HG03025 (cell line): ENCODE data around the gene LOXL4.
"Not testable (repeated sequence)": the region's sequence is repeated elsewhere in the genome, so short reads cannot be mapped to it uniquely, and the experiment has no call there.

Experiments
- ATAC-seq: cut with Tn5 transposase; IDR thresholded peaks from one replicate; pipeline ENCODE4 v1.9.1; 2021; ENCODE audit warnings: mild to moderate bottlenecking, moderate library complexity; ENCODE audit not compliant: unreplicated experiment, low FRiP score

LOXL4 gene

DNA sequence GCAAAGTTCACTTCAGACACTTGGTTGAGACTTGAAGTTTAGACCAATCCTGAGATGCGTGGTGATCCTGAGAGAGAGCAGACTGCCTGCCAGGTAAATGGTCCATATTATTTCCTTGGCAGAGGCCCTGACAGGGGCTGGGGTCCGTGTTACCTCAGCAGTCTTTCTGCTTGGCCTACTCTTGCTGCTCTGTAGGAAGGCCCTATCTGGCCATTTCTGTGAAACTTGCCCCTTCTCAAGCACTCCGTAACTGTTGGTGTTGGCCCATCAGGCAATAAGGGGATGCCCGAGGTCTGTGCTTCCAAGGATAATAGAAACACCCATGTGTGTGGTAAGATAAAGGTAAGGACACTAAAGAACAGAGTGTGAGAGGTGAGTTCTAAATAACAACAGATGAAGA is 20.0 kb downstream of the LOXL4 start:
- ATAC-seq, result no peak

DNA sequence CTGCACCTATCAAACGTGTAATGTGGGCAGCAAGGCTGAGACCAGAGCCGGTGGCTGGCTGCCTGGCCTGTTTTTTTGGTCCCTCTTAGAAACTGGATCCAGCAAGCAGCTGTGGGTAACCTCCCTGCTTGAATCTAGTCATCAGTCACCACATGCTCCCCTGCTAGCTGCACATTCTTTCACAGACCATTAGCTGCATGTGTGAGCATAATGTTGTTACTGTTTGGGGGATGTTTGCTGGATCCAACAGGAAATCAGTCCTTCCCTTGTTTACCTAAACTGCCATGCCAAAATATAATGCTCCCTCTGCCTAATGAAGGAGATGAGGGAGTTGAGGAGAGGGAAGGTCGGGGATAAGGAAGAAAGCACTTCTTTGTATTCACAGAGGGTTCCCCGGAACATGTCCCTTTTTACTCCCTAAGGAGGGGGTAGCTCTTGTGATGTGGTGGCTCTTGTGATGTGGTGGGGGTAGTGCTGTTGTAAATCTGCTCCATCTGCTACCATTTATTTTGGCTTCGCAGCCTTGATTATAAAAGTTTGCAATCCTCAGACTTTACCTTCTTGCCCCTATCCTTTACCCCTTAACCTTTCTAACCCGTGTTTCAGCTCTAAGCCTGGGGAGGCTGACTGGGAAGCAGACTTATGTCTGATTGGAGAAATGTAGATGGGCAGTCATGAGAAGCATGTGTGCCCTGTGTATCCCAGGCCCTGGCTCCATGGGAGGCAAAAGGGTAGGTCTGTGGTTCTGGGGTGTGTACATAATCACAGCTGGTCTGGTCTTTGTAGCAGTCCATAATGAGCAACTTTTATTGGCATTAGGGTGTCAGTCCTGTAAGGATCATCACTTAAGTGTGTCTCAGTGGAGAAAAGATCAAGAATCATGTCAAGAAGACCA is 20.8 kb downstream of the LOXL4 start:
- ATAC-seq, result no peak

DNA sequence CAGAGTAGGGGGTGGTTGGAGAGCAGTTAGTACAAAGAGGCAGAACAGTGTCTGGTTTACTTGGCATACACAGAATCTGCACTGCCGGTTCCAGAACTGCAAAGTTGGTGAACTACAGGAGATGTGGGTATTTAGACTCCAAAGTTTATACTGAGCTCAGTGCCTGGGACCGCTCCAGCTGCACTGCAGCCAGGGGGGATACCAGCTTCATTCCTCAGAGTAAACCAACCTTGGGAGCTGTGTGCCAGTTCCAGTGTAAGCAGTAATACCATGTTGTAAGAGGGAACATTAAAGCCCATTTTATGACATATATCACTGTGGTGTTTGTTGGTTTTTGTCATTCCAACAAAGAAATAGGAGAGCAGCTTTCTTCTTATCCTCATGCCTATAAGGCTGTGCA is 23.4 kb downstream of the LOXL4 start:
- no peak for ATAC-seq

DNA sequence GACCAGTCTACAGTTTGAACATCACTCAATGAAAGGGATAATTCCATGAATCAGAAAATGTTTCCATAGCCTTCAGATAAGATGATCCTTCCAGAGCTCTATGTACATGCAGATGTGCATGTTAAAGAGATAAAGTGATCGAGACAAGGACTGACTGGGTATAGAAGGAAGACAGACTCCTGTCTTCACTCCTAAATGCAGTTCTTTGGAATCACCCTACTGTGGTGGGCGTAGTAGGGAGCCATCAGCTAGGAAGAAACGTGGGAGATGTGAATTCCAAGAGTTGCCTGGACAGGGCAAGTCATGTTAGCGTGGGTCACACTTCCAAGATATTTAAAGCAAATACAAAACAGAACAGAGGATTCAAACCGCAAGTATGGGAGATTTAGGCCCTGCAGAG is 23.9 kb downstream of the LOXL4 start:
- ATAC-seq, result no peak

DNA sequence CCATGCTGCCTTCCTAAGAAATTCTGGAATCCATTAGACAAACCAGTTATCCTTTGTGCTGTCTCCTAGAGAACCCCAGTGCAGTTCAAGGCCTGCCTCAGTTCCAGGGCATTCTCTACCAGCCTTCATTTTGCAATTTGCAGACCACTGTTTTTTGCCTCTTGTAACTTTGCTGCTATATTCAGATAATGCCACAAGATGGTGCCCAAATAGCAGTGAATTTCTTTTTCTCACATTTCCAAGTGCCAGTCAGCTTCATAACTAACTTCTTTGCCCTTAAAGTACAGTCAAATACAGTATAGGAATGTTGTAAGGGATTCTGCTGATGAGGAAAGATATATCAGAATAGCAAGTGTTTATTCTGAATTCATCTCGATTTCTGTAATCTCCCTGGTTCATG is 25.2 kb downstream of the LOXL4 start:
- no peak for ATAC-seq

DNA sequence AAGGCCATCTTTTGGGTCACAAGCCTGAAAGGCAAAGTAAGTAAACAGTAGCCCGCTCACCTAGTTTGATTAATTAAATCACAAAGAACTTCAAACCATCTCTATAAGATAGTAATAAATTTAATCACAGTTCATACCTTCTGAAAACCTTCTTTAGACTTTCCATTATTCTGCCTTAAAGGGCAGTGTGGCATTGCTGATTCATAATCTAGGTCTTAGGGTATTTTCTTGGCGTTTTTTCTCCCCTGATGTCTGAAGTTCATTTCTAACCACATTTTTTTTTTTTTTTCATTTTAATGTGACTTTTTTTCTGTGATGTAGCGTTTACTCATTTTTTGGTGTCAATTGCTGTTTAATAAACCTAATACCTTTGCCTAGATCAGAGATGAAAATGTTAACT is 27.5 kb downstream of the LOXL4 start:
- ATAC-seq, result no peak

DNA sequence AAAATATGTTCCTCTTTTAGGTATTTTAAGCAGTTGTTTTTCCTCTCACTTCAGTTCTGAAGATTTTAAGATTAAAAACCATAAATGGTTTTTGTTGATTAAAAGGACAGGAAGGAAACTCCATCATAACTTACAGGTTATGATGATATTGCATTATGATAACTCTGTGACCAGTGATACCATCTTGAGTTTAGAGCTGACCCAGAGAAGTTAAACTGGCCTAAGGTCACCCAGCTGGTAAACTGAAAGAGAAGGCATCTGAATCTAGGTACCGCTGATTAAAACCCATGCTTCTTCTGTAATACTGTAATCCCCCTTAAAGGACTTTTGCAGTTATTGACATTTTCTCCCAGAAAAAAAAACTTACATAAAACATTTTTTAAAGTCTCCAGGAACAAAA is 29.6 kb downstream of the LOXL4 start:
- ATAC-seq, result no peak

DNA sequence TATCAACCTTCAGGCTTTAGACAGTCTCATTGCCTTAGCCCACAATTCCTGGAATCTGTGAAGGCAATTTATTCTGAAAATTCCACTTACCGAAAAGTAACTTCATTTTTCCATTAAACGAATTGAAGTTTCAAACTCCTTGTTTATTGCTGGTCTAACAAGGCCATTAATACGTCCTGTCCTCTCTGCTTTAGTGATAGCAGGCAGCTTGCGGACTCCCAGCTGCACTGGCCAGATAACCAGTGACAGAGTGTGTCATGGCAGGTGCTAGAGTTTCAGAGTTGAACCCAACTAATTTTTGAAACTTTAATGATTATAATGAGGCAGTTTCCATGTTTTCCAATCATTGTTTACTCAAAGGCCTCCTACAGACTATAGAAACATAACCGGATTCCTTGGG is 31.1 kb downstream of the LOXL4 start:
- no peak for ATAC-seq

DNA sequence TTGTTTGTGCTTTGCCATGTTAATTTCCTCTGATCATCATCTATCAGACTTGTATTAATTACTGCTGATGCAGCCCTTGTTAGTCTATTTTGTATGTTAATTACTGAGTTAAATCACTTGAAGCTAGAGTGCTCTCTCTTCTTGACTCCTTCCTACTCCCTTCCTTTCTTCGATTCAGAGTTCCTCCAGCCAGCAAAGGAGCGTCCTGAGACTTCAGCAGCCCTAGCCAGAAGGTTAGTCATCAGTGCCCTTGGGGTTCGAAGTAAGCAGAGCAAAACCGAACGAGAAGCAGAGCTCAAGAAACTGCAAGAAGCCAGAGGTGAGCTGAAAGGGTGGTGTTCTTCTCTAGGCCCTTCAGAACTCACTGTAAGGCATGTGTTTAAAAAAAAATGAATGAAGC is 32.1 kb downstream of the LOXL4 start:
- no peak for ATAC-seq

DNA sequence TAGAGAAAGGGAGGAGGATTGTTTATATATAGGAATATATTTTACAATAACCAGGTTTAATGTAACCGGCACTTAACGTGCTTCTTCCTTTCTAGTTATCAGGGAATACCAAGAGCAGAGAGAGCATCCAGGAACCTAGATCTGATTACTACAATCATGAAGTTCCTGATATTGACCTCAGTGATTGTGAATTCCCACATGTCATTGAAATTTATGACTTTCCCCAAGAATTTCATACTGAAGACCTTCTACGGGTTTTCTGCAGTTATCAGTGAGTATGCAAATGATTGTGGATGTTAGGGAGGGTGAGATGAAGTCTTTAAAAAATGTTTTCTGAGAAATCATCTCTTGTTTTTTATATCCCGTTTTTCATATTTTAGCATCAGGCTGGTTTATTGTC is 36.6 kb downstream of the LOXL4 start:
- no peak for ATAC-seq

DNA sequence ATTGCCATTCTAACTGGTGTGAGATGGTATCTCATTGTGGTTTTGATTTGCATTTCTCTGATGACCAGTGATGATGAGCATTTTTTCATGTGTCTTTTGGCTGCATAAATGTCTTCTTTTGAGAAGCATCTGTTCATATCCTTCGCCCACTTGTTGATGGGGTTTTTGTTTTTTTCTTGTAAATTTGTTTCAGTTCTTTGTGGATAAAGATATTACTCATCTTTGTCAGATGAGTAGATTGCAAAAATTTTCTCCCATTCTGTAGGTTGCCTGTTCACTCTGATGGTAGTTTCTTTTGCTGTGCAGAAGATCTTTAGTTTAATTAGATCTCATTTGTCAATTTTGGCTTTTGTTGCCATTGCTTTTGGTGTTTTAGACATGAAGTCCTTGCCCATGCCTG is 39.7 kb downstream of the LOXL4 start:
- ATAC-seq, result not testable (repeated sequence)

DNA sequence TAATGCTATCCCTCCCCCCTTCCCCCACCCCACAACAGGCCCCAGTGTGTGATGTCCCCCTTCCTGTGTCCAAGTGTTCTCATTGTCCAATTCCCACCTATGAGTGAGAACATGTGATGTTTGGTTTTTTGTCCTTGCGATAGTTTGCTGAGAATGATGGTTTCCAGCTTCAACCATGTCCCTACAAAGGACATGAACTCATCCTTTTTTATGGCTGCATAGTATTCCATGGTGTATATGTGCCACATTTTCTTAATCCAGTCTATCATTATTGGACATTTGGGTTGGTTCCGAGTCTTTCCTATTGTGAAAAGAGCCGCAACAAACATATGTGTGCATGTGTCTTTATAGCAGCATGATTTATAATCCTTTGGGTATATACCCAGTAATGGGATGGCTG is 40.3 kb downstream of the LOXL4 start:
- ATAC-seq, result not testable (repeated sequence)

DNA sequence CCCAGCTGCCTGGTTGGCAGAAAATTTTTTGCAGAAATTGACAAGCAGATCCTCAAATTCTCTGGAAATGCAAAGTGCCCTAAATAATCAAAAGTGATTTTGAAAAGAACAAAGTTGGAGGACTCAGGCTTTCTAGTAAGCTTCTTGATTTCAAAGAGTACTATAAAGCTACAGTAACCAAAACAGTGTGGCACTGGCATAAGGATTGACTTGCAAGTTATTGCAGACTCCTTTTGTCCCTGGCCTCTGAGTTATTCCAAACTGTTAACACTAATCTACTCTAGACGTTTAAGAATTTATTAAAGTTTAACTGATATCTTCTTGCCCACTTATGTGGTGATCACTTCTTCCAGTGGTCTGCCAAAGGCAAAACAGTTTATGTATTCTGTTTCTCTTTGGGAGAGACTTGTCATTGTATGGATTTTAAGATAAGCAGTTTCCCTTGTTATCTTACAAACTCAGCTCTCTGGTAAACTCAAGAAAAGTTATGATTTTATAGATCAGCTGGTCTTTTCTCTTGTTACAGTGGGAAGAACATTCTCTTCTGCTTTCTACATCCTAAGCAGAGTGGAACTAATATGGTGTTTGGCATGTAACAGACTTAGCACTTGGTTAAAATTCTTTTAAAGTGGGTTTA is 41.4 kb downstream of the LOXL4 start:
- ATAC-seq, result no peak

DNA sequence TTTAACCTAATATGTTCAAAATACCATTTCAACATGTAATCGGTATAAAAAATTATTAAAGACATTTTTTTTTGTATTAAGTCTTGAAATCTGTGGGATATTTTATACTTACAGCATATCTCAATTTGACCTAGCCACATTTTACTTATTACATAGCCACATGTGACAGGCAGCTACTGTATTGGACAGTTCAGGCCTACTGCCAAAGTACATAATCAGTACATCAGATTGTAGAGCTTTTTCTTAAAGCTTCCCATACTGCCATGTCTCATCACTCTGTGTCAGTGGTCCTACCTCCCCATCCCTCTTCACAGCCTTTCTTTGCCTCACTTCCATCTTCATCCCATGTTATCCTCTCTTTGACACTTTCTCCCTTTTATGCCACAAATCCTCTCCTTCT is 43.0 kb downstream of the LOXL4 start:
- ATAC-seq, result no peak

DNA sequence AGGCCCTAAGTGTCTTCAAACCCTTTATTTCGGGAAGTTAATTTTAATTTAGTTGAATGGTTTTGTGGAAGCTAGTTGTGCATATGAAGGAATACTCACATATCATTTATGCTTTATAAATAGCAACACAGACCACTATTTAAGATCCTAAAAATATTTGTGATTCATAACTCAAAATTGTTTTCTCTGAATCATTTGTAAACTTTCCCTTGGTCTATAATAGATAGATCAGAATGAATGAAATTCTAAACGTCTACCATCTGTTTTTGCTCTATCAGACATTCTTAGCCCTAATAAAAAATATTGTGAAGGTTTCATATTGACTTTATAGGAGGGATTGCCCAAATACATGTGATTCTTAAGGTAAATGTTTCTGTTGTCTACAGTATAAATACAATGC is 43.5 kb downstream of the LOXL4 start:
- ATAC-seq, result no peak

DNA sequence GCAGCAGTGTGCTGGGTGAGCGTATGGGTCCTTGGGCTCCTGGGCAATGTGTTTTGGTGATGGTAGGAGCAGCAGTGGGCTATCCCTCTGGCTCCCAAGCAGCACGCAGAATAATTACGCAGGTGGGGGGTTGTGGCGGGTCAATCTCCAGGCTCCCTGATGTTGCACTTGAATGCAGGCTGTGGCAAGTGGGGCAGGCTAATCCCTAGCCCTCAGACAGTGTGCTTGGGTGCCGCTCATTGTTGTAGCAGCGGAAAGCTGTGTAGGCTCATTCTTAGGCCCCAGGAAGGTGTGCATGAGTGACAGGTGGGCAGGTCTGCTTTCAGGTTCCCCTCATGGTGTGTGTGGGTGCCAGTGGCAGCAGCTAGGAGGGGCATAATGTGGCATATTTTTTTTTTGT is 44.1 kb downstream of the LOXL4 start:
- no peak for ATAC-seq

DNA sequence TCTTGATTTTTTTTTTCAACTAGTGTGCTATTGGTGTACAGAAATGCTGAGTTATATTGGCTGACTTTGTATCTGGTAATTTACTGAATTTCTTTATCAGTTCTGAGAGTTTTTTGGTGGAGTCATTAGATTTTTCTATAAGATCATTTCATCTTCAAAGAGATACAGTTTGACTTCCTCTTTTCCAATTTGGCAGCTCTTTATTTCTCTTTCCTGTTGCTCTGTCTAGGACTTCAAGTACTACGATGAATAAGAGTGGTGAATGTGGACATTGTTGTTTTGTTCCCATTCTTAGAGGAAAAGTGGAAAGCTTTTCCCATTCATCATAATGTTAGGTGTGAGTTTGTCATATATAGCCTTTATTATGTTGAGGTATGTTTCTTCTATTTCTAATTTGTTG is 50.2 kb downstream of the LOXL4 start:
- no peak for ATAC-seq

DNA sequence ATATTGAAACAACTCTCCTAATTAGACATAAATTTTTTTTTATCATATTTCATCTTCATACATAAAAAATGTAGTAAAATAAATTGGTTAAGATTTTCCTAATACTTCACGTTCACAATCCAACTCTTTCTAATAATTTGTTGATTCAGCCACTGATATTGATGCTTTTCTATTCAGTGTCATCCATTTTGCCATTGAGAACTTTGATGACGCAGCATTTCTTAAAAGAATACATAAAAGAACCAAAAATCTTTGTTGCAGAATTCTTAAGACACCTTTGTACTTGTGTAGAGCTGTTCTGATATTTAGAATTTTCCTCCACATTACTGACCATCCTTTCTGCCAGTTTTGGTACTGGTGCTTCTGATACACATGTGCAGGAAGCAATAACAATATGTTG is 52.6 kb downstream of the LOXL4 start:
- ATAC-seq, result no peak

DNA sequence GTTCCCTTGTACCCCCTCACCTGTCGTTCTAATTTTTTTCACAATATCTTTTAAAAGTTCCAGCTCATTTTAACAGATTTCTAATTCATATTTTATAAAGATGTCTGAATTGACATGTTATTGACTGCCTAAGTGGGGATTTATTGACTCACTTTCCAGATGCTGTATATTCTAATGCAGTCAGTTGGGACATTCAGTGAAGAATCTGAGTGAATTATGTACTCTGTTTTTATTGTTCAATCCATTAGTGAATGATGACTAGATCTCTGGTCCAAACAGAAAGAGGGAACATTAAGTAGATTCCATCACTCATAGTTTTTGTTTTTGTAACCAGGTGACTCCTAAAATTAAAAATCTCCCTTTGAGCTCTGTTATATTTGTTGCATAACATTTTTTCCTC is 54.3 kb downstream of the LOXL4 start:
- ATAC-seq, result no peak

DNA sequence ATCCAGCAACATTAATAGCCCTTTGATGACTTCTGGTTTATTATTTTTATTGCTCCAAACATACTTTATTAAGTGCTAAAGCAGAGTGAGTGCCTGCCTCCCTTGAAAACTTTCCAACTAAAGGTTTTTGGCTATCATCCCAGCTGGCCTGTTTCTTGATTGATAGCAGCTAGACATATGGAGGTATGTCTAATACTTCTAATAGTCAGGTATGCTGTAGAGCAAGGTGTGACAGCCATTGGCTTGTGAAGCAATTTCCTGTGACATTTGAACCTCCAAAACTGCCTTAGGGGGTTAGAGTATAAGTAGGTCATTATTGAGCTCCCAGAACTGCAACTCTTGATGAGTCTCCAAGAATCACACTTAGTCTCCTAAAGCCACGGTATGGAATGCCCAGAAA is 55.8 kb downstream of the LOXL4 start:
- ATAC-seq, result no peak

DNA sequence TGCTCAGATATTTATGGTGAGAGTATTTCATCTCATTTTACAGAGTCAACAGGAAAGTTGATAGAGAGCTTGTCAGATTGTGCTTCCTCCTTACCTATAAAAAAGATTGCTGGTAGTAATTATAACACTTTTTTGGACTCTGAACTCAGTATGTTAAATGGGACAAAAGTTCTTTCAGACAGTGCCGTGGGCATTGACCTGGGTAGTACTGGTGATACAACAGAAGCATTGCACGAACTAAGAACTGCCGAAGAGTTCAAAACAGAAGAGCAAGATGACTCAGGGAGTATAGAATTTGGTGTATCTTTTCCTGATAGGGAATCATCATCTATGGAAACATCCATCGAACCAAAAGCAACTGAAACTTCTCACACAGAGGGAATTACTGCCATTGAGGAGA is 58.6 kb downstream of the LOXL4 start:
- ATAC-seq, result no peak

DNA sequence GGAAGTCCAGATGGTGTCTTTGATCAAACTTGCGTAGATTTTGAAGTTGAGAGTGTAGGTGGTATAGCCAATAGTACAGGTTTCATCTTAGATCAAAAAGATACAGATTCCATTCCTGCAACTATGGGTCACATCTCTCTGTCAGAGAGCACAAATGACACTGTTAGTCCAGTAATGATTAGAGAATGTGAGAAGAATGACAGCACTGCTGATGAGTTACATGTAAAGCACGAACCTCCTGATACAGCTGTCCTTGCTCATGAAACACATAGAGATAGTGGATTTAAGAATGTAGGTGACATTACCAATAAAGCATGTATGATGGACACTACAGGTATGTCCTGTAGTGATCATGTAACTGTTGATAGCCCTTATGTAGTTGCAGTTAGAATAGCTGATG is 59.1 kb downstream of the LOXL4 start:
- no peak for ATAC-seq
